Right lobe of liver (tissue), 4 donors: Measurements from ENCODE around the gene PDLIM5.

Experiments
- POLR2A ChIP-seq: fragments of 450-650 bp; IDR thresholded peaks from one replicate; pipeline ENCODE4 v1.6.1; 2017; ENCODE audit warnings: antibody characterized with exemption, mild to moderate bottlenecking
- TF ChIP-seq, protein P1 (sequence below), 4 donors: fragments of 200-600 bp in 3 of 4; fragments of 450-650 bp in 1 of 4; IDR thresholded peaks; one replicate each; pipeline versions ENCODE4 v1.5.1 to v1.8.0; 2016 to 2022; ENCODE audit warnings: antibody characterized with exemption in 4 of 4, mild to moderate bottlenecking in 2 of 4
- donor health status: DM: no; HTN: no; CAD: no.
- donor health status: DM: no; HTN: no; CAD: no.
- donor health status: DM: no; HTN: yes; CAD: no.

DNA sequence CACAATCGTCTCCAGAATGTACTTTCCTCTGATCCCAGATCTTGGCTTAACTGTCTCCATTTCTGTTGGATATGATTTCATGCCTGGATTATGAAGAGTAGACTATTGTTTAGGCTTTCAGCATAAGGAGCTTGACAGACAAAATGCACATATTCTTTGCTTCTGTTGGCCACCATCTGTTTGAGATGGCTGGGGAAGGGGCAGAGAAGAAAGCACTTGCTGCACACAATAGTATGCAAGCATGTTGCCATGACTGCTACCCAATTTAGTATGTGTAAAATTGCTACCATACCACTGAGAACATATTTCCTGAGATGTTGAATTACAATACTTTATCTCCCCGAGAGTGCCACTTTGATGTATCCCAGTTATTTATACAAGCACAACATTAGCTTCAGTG, 178.1 kb downstream of the PDLIM5 start:
- TF ChIP-seq, protein P1, sequence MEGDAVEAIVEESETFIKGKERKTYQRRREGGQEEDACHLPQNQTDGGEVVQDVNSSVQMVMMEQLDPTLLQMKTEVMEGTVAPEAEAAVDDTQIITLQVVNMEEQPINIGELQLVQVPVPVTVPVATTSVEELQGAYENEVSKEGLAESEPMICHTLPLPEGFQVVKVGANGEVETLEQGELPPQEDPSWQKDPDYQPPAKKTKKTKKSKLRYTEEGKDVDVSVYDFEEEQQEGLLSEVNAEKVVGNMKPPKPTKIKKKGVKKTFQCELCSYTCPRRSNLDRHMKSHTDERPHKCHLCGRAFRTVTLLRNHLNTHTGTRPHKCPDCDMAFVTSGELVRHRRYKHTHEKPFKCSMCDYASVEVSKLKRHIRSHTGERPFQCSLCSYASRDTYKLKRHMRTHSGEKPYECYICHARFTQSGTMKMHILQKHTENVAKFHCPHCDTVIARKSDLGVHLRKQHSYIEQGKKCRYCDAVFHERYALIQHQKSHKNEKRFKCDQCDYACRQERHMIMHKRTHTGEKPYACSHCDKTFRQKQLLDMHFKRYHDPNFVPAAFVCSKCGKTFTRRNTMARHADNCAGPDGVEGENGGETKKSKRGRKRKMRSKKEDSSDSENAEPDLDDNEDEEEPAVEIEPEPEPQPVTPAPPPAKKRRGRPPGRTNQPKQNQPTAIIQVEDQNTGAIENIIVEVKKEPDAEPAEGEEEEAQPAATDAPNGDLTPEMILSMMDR (IDR thresholded peaks at IDR 0.05): no peak
- TF ChIP-seq POLR2A: no peak
